ENCODE results near the gene MYL6B.
A peak's percentile ranks its signal among the peaks of the same experiment; 100 is the strongest.

Gene MYL6B

GRCh38 chr12:56143870-56144269 lies 8.5 kb upstream of the MYL6B start:
- Histone ChIP-seq H3K27me3 (ENCODE audit: control insufficient read depth in 1 of 2, insufficient read depth in 1 of 2, low read length in 2 of 2) (no peaks in the 10 kb centered on the region), H2BK5ac (ENCODE audit: low read depth, low read length, poor library complexity, severe bottlenecking) (no peak overlapping the region), H3K36me3 (ENCODE audit: control insufficient read depth in 1 of 2, insufficient read depth in 2 of 2, low read depth in 1 of 2, low read length in 2 of 2) (peaks cover 47 to 61% of the 10 kb centered on the region in 2 experiments), H2BK120ac (ENCODE audit: low read depth, low read length) (no peak overlapping the region), H2BK15ac (ENCODE audit: low read depth, poor library complexity, severe bottlenecking) (no peak overlapping the region), H3K79me1 (replicated peaks; ENCODE audit: low read length, poor library complexity, severe bottlenecking) (peaks cover 2% of the 10 kb centered on the region), H3K9ac (ENCODE audit: low read length) (no peak overlapping the region), H2AK5ac (ENCODE audit: low read length, severe bottlenecking) (no peak overlapping the region), H3K9me3 (ENCODE audit: control insufficient read depth, low read length) (no peaks in the 10 kb centered on the region), H3K18ac (ENCODE audit: low read depth in 1 of 2, low read length in 2 of 2) (no peak overlapping the region), H3K4ac (ENCODE audit: low read depth in 1 of 2, low read length in 2 of 2) (no peak overlapping the region), H3K23ac (ENCODE audit: low read length in 2 of 2) (no peak overlapping the region), H3K4me1 (ENCODE audit: control insufficient read depth, insufficient read depth, low read depth, low read length) (no peaks in the 10 kb centered on the region), H3K4me2 (ENCODE audit: low read length, poor library complexity, severe bottlenecking) (no peak overlapping the region), H2AFZ (ENCODE audit: low read depth, low read length) (no peak overlapping the region), H3K27ac (ENCODE audit: low read length, poor library complexity, severe bottlenecking) (no peak overlapping the region), H3K4me3 (ENCODE audit: insufficient read depth in 1 of 2, low read depth in 1 of 2, low read length in 2 of 2) (no peak overlapping the region), H2BK12ac (ENCODE audit: low read length in 2 of 2) (no peak overlapping the region), H3K14ac (ENCODE audit: low read length in 2 of 2) (no peak overlapping the region), H4K8ac (ENCODE audit: low read length) (no peak overlapping the region), H4K91ac (ENCODE audit: low read length) (no peak overlapping the region)
- DNase-seq = no peak
- WGBS = 96% methylated on average over 8 of the region's 8 CpGs

DNA sequence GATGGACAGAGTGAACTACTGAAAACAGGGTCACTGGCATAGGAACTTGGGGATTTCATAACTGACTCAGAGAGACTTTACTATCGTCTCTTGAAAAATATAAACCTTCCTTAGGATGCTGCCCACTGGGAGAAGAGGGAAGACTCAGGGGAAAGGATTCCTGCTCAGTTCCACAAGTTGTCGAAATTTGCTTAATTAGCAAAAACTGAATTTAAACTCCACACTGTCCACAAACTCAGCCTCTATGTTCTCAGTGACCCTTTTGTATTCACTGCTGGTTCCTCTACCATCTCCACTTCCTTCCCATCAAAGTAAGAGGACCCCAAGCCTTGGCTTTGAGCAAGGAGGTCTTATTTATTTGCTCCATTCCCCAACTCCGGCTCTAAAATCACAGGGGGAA lies 7.2 kb upstream of the MYL6B start:
- Histone ChIP-seq H2BK120ac (ENCODE audit: low read depth, low read length) (no peak overlapping the region), H3K4me1 (ENCODE audit: control insufficient read depth, insufficient read depth, low read depth, low read length) (no peaks in the 10 kb centered on the region), H3K18ac (ENCODE audit: low read depth in 1 of 2, low read length in 2 of 2) (no peak overlapping the region), H3K36me3 (ENCODE audit: control insufficient read depth in 1 of 2, insufficient read depth in 2 of 2, low read depth in 1 of 2, low read length in 2 of 2) (peaks cover 36 to 48% of the 10 kb centered on the region in 2 experiments), H2BK12ac (ENCODE audit: low read length in 2 of 2) (no peak overlapping the region), H3K4ac (ENCODE audit: low read depth in 1 of 2, low read length in 2 of 2) (no peak overlapping the region), H3K14ac (ENCODE audit: low read length in 2 of 2) (no peak overlapping the region), H3K27ac (ENCODE audit: low read length, poor library complexity, severe bottlenecking) (no peak overlapping the region), H3K27me3 (ENCODE audit: control insufficient read depth in 1 of 2, insufficient read depth in 1 of 2, low read length in 2 of 2) (no peaks in the 10 kb centered on the region), H2AFZ (ENCODE audit: low read depth, low read length) (no peak overlapping the region), H3K4me3 (ENCODE audit: insufficient read depth in 1 of 2, low read depth in 1 of 2, low read length in 2 of 2) (no peak overlapping the region), H2AK5ac (ENCODE audit: low read length, severe bottlenecking) (no peak overlapping the region), H3K9ac (ENCODE audit: low read length) (no peak overlapping the region), H2BK5ac (ENCODE audit: low read depth, low read length, poor library complexity, severe bottlenecking) (no peak overlapping the region), H3K79me1 (replicated peaks; ENCODE audit: low read length, poor library complexity, severe bottlenecking) (peaks cover 2% of the 10 kb centered on the region), H3K9me3 (ENCODE audit: control insufficient read depth, low read length) (no peaks in the 10 kb centered on the region), H2BK15ac (ENCODE audit: low read depth, poor library complexity, severe bottlenecking) (no peak overlapping the region), H4K91ac (ENCODE audit: low read length) (no peak overlapping the region), H3K23ac (ENCODE audit: low read length in 2 of 2) (no peak overlapping the region), H3K4me2 (ENCODE audit: low read length, poor library complexity, severe bottlenecking) (no peak overlapping the region), H4K8ac (ENCODE audit: low read length) (no peak overlapping the region)
- WGBS = 94% methylated on average over 3 of the region's 3 CpGs
- DNase-seq = no peak

GRCh38 chr12:56146492-56147460 lies 5.6 kb upstream of the MYL6B start:
- no peak overlapping the region for H2BK120ac ChIP-seq (ENCODE audit: low read depth, low read length)
- no peak overlapping the region for H3K23ac ChIP-seq (ENCODE audit: low read length in 2 of 2)
- H3K4me3 ChIP-seq (ENCODE audit: insufficient read depth in 1 of 2, low read depth in 1 of 2, low read length in 2 of 2) = no peak overlapping the region
- H3K14ac ChIP-seq (ENCODE audit: low read length in 2 of 2) = no peak overlapping the region
- peaks cover 2% of the 10 kb centered on the region for H3K4me1 ChIP-seq (ENCODE audit: control insufficient read depth, insufficient read depth, low read depth, low read length)
- H2BK5ac ChIP-seq (ENCODE audit: low read depth, low read length, poor library complexity, severe bottlenecking) = no peak overlapping the region
- H3K18ac ChIP-seq (ENCODE audit: low read depth in 1 of 2, low read length in 2 of 2) = no peak overlapping the region
- H3K9me3 ChIP-seq (ENCODE audit: control insufficient read depth, low read length) = no peaks in the 10 kb centered on the region
- H3K79me1 ChIP-seq (replicated peaks; ENCODE audit: low read length, poor library complexity, severe bottlenecking) = no peaks in the 10 kb centered on the region
- H3K9ac ChIP-seq (ENCODE audit: low read length) = no peak overlapping the region
- DNase-seq = no peak
- no peak overlapping the region for H2AK5ac ChIP-seq (ENCODE audit: low read length, severe bottlenecking)
- H3K4ac ChIP-seq (ENCODE audit: low read depth in 1 of 2, low read length in 2 of 2) = no peak overlapping the region
- no peak overlapping the region for H3K27ac ChIP-seq (ENCODE audit: low read length, poor library complexity, severe bottlenecking)
- H3K4me2 ChIP-seq (ENCODE audit: low read length, poor library complexity, severe bottlenecking) = no peak overlapping the region
- H4K8ac ChIP-seq (ENCODE audit: low read length) = no peak overlapping the region
- no peak overlapping the region for H2AFZ ChIP-seq (ENCODE audit: low read depth, low read length)
- WGBS = 89% methylated on average over 10 of the region's 13 CpGs
- peaks cover 29 to 35% of the 10 kb centered on the region in 2 experiments for H3K36me3 ChIP-seq (ENCODE audit: control insufficient read depth in 1 of 2, insufficient read depth in 2 of 2, low read depth in 1 of 2, low read length in 2 of 2)
- no peak overlapping the region for H4K91ac ChIP-seq (ENCODE audit: low read length)
- H3K27me3 ChIP-seq (ENCODE audit: control insufficient read depth in 1 of 2, insufficient read depth in 1 of 2, low read length in 2 of 2) = no peaks in the 10 kb centered on the region
- no peak overlapping the region for H2BK15ac ChIP-seq (ENCODE audit: low read depth, poor library complexity, severe bottlenecking)
- H2BK12ac ChIP-seq (ENCODE audit: low read length in 2 of 2) = no peak overlapping the region

GRCh38 chr12:56150563-56150962 lies 1.8 kb upstream of the MYL6B start:
- Histone ChIP-seq H2BK5ac (ENCODE audit: low read depth, low read length, poor library complexity, severe bottlenecking) (no peak overlapping the region), H3K18ac (ENCODE audit: low read depth in 1 of 2, low read length in 2 of 2) (no peak overlapping the region), H3K4me2 (ENCODE audit: low read length, poor library complexity, severe bottlenecking) (no peak overlapping the region), H3K4me1 (ENCODE audit: control insufficient read depth, insufficient read depth, low read depth, low read length) (peaks cover 13% of the 10 kb centered on the region), H3K9ac (ENCODE audit: low read length) (no peak overlapping the region), H3K27me3 (ENCODE audit: control insufficient read depth in 1 of 2, insufficient read depth in 1 of 2, low read length in 2 of 2) (no peaks in the 10 kb centered on the region), H3K23ac (ENCODE audit: low read length in 2 of 2) (no peak overlapping the region), H3K14ac (ENCODE audit: low read length in 2 of 2) (no peak overlapping the region), H3K9me3 (ENCODE audit: control insufficient read depth, low read length) (no peaks in the 10 kb centered on the region), H3K4ac (ENCODE audit: low read depth in 1 of 2, low read length in 2 of 2) (no peak overlapping the region), H2BK15ac (ENCODE audit: low read depth, poor library complexity, severe bottlenecking) (no peak overlapping the region), H3K79me1 (replicated peaks; ENCODE audit: low read length, poor library complexity, severe bottlenecking) (peaks cover 17% of the 10 kb centered on the region), H4K8ac (ENCODE audit: low read length) (no peak overlapping the region), H3K36me3 (ENCODE audit: control insufficient read depth in 1 of 2, insufficient read depth in 2 of 2, low read depth in 1 of 2, low read length in 2 of 2) (peaks cover 11 to 15% of the 10 kb centered on the region in 2 experiments), H3K27ac (ENCODE audit: low read length, poor library complexity, severe bottlenecking) (no peak overlapping the region), H3K4me3 (ENCODE audit: insufficient read depth in 1 of 2, low read depth in 1 of 2, low read length in 2 of 2) (no peak overlapping the region), H4K91ac (ENCODE audit: low read length) (no peak overlapping the region), H2AK5ac (ENCODE audit: low read length, severe bottlenecking) (no peak overlapping the region), H2AFZ (ENCODE audit: low read depth, low read length) (no peak overlapping the region), H2BK12ac (ENCODE audit: low read length in 2 of 2) (no peak overlapping the region), H2BK120ac (ENCODE audit: low read depth, low read length) (no peak overlapping the region)
- WGBS = 88% methylated on average over 2 of the region's 3 CpGs
- peak; percentile 50 for DNase-seq

All from mesenchymal stem cell (in vitro differentiated cells and primary cell).